ENCODE data around the gene RBM20. TPM values are rescaled to one million over a fixed set of nuclear protein-coding genes. Genes with fewer than 3 reads are reported as not detected.

RBM20 gene
- total and polyA plus RNA-seq, 2 of the 4 experiments (the other 2 are of a cell fraction), result under 0.01 to 0.15 TPM

DNA sequence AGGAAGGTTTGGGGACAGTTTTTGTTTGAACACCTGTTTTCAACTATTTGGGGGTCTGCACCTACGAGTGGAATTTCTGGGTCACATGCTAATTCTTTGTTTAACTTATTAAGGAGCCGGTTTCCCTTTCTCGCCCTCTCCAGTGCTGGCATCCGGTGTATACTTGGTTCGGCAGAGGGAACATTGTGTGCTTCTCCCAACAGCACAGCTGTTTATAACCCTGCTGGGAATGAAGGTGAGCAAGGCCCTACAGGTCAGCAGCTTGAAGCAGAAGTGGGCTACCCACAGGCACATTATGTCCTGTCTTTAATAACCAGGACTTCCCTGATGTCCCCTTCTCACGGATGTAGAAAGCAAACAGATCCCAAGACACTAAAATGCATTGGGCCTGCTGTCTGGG is 140.1 kb downstream of the RBM20 start:
- Histone ChIP-seq H2AFZ (replicated peaks; ENCODE audit: low read length, poor library complexity) (no peak overlapping the region), H3K27ac (ENCODE audit: insufficient read depth, low read length) (no peak overlapping the region), H4K91ac (ENCODE audit: insufficient read depth, low read depth, low read length) (no peak overlapping the region), H3K4ac (ENCODE audit: low read depth, low read length) (no peak overlapping the region), H2AK9ac (replicated peaks; ENCODE audit: low read depth, low read length, poor library complexity) (no peak overlapping the region), H3K36me3 (ENCODE audit: control insufficient read depth, insufficient read depth, low read length) (no peaks in the 10 kb centered on the region), H3K27me3 (ENCODE audit: control insufficient read depth, insufficient read depth, low read length) (peaks cover 6% of the 10 kb centered on the region), H3K56ac (ENCODE audit: extremely low read depth, insufficient read depth, low read length) (no peak overlapping the region), H3K4me2 (ENCODE audit: low read depth, low read length) (no peak overlapping the region), H2BK5ac (ENCODE audit: low read depth, low read length, poor library complexity, severe bottlenecking) (no peak overlapping the region), H2BK15ac (ENCODE audit: low read depth, low read length) (no peak overlapping the region), H4K5ac (ENCODE audit: low read depth, low read length) (no peak overlapping the region), H3K9me1 (ENCODE audit: insufficient read depth, low read length) (no peaks in the 10 kb centered on the region), H3K23ac (ENCODE audit: low read depth, low read length) (no peak overlapping the region), H3K79me1 (ENCODE audit: low read depth in 1 of 2, low read length in 2 of 2) (no peaks in the 10 kb centered on the region), H3K4me3 (ENCODE audit: insufficient read depth, low read depth, low read length) (no peak overlapping the region), H4K8ac (ENCODE audit: low read depth in 2 of 2, low read length in 2 of 2) (no peak overlapping the region), H3K4me1 (ENCODE audit: control insufficient read depth, insufficient read depth, low read length) (peaks cover 3% of the 10 kb centered on the region; the same call in 1 of the 2 replicates), H3K9me3 (ENCODE audit: control insufficient read depth, insufficient read depth, low read length) (no peaks in the 10 kb centered on the region), H3K18ac (ENCODE audit: low read depth, low read length) (no peak overlapping the region), H2BK20ac (ENCODE audit: low read depth, low read length) (no peak overlapping the region), H2BK120ac (ENCODE audit: low read depth, low read length) (no peak overlapping the region), H4K20me1 (ENCODE audit: insufficient read depth, low read length) (no peaks in the 10 kb centered on the region), H2AK5ac (ENCODE audit: low read depth, low read length) (no peak overlapping the region), H3K14ac (replicated peaks; ENCODE audit: low read depth, low read length) (no peak overlapping the region), H3K9ac (ENCODE audit: low read depth, low read length) (no peak overlapping the region)
- WGBS, 2 experiments (ENCODE audit: extremely low coverage in 2 of 2, insufficient read length in 1 of 2), result 92% methylated on average over 4 of the region's 6 CpGs; no CpG with 5 or more reads in 1 of the 2 experiments
- POLR2A ChIA-PET (ENCODE audit: unreplicated experiment), result no interaction called here
- CTCF ChIA-PET, result no interaction called here
- ATAC-seq (ENCODE audit: low read depth) (no peak), DNase-seq (no peak)
- intact Hi-C loops (cut with micrococcal nuclease) (no loop called here), in situ Hi-C loops (cut with MboI; ENCODE audit: low sequenced_read_pairs) (no loop called here), dilution Hi-C loops (cut with HindIII; ENCODE audit: low sequenced_read_pairs, unreplicated experiment) (no loop called here)
- BruUV-seq (replicated peaks), result no TSS peak
- TF ChIP-seq POLR2A (IDR thresholded peaks at IDR 0.05; ENCODE audit: low read depth, low read length) (no peak), RAD21 (IDR thresholded peaks at IDR 0.05; ENCODE audit: low read length) (no peak), CEBPB (IDR thresholded peaks at IDR 0.05; ENCODE audit: low read depth, low read length) (no peak), RCOR1 (IDR thresholded peaks at IDR 0.05; ENCODE audit: insufficient replicate concordance, low read length) (no peak), MAFK (IDR thresholded peaks at IDR 0.05; ENCODE audit: low read depth, low read length) (no peak), BHLHE40 (IDR thresholded peaks at IDR 0.05; ENCODE audit: low read depth, low read length) (no peak), NFE2L2 (IDR thresholded peaks at IDR 0.05; ENCODE audit: low read depth, low read length) (no peak), FOS (IDR thresholded peaks at IDR 0.05; ENCODE audit: low read depth, low read length) (no peak), SMC3 (IDR thresholded peaks at IDR 0.05; ENCODE audit: low read depth, low read length) (no peak), MAZ (IDR thresholded peaks at IDR 0.05; ENCODE audit: borderline replicate concordance, low read depth, low read length) (no peak), CHD1 (IDR thresholded peaks at IDR 0.05; ENCODE audit: low read depth, low read length) (no peak), RFX5 (IDR thresholded peaks at IDR 0.05; ENCODE audit: low read depth, low read length) (no peak), MXI1 (IDR thresholded peaks at IDR 0.05; ENCODE audit: borderline replicate concordance, low read depth, low read length) (no peak)
- TF ChIP-seq, protein P1, sequence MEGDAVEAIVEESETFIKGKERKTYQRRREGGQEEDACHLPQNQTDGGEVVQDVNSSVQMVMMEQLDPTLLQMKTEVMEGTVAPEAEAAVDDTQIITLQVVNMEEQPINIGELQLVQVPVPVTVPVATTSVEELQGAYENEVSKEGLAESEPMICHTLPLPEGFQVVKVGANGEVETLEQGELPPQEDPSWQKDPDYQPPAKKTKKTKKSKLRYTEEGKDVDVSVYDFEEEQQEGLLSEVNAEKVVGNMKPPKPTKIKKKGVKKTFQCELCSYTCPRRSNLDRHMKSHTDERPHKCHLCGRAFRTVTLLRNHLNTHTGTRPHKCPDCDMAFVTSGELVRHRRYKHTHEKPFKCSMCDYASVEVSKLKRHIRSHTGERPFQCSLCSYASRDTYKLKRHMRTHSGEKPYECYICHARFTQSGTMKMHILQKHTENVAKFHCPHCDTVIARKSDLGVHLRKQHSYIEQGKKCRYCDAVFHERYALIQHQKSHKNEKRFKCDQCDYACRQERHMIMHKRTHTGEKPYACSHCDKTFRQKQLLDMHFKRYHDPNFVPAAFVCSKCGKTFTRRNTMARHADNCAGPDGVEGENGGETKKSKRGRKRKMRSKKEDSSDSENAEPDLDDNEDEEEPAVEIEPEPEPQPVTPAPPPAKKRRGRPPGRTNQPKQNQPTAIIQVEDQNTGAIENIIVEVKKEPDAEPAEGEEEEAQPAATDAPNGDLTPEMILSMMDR (conservative IDR thresholded peaks at IDR 0.05; ENCODE audit: low read depth, low read length), result no peak
- TF ChIP-seq, protein P2, sequence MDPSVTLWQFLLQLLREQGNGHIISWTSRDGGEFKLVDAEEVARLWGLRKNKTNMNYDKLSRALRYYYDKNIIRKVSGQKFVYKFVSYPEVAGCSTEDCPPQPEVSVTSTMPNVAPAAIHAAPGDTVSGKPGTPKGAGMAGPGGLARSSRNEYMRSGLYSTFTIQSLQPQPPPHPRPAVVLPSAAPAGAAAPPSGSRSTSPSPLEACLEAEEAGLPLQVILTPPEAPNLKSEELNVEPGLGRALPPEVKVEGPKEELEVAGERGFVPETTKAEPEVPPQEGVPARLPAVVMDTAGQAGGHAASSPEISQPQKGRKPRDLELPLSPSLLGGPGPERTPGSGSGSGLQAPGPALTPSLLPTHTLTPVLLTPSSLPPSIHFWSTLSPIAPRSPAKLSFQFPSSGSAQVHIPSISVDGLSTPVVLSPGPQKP (IDR thresholded peaks at IDR 0.05; ENCODE audit: borderline replicate concordance, low read depth, low read length), result no peak
- TF ChIP-seq, protein P3, sequence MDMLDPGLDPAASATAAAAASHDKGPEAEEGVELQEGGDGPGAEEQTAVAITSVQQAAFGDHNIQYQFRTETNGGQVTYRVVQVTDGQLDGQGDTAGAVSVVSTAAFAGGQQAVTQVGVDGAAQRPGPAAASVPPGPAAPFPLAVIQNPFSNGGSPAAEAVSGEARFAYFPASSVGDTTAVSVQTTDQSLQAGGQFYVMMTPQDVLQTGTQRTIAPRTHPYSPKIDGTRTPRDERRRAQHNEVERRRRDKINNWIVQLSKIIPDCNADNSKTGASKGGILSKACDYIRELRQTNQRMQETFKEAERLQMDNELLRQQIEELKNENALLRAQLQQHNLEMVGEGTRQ (IDR thresholded peaks at IDR 0.05; ENCODE audit: low read depth, low read length), result no peak
